GM19468 (cell line): ENCODE measurements around the gene SLC47A1.
"Not testable (repeated sequence)": the region's sequence is repeated elsewhere in the genome, so short reads cannot be mapped to it uniquely, and the experiment has no call there.

Source experiments
- ATAC-seq: cut with Tn5 transposase; IDR thresholded peaks from one replicate; pipeline ENCODE4 v1.9.1; 2021; ENCODE audit warnings: mild to moderate bottlenecking, moderate library complexity, moderate number of reproducible peaks; ENCODE audit not compliant: unreplicated experiment; ENCODE audit errors: extremely low read depth

The SLC47A1 gene

GRCh38 chr17:19533718-19534561 is at the start of gene SLC47A1:
Gene SLC47A1, plus strand, starts transcription at chr17:19533854. Its CDS starts 86 bp downstream, at chr17:19533940.
- no peak for ATAC-seq

- no peak for ATAC-seq
Observed at GRCh38 chr17:19485800-19486340, 47.8 kb upstream of the SLC47A1 start.

DNA sequence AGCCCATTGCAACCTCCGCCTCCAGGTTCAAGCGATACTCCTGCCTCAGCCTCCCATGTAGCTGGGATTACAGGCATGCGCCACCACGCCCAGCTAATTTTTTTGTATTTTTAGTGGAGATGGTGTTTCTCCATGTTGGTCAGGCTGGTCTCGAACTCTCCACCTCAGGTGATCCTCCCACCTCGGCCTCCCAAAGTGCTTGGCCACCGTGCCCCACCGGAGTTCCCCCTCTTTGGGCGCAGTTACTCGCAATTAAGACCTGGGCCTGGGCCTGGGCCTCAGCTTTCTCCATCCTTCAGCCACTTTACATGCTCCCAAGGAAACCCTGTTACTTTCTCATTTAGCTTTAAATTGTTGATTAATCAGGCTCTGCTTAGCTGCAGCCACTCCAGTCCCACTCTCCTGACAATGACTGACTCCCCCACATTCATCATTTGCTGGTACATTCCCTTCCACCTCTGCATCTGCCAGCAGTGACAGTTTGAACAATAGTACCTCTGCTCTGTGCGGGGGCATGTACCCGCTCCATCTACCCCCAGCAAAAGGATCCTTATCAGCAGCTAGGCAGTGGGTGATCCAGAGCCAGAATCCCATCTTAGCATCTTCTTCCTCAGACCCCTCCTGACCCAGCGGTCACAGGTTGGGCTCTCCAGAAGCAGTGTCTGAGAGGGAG is 47.2 kb upstream of the SLC47A1 start:
- ATAC-seq: no peak

DNA sequence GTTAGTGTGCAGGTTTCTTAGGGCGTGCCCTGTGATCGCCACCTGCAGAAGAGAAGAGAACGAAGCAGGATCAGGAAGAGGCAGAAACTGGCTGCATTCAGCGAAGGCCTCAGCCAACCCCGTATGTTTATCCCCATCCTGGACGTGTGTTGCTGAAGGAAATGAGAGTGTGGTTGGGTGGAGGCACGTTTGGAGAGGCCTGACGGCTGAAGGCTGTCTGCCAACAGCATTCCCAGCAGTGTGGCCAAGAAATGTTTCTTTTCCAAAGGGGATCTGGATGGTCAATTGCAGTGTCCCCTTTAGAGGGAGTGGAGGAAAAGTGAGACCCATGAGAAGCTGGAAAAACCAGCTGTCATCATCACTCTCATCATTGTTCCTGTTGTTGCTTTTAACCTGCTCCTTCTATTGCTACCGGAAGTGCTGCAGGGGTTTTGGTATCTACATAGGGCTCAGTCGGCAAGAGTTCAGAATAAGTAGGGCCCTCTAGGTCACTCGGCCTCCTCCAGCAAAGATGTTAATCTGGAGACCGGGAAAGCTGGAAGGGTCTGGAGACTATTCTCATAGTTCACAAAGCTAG is 46.5 kb upstream of the SLC47A1 start:
- ATAC-seq: no peak

GRCh38 chr17:19492141-19492540 is 41.5 kb upstream of the SLC47A1 start:
- ATAC-seq: no peak

- ATAC-seq: no peak
Observed at GRCh38 chr17:19494961-19495806, 38.5 kb upstream of the SLC47A1 start.

- no peak for ATAC-seq
Observed at GRCh38 chr17:19495828-19496528, 37.7 kb upstream of the SLC47A1 start.

- ATAC-seq: no peak
Observed at GRCh38 chr17:19497624-19498023, 36.0 kb upstream of the SLC47A1 start.

DNA sequence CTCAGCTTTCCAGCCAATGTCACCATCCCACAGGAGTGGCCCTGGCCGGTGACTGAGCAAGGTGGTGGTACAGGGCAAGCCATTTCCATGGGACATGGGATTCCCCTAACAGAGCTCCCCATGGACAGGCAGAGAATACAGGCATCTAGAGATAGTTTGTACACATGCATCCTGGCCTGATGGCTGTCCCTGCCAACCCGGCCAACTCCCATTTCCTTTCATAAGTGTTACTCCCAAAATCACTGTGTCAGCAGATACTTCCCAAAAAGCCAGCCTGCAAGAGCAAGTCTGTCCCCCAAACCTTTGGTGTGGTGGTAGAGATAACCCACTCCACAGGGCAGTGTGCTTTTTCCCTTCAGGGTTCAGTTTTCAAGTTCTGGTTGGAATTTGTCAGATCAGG is 32.4 kb upstream of the SLC47A1 start:
- ATAC-seq: no peak

GRCh38 chr17:19502517-19502916 is 31.1 kb upstream of the SLC47A1 start:
- no peak for ATAC-seq

DNA sequence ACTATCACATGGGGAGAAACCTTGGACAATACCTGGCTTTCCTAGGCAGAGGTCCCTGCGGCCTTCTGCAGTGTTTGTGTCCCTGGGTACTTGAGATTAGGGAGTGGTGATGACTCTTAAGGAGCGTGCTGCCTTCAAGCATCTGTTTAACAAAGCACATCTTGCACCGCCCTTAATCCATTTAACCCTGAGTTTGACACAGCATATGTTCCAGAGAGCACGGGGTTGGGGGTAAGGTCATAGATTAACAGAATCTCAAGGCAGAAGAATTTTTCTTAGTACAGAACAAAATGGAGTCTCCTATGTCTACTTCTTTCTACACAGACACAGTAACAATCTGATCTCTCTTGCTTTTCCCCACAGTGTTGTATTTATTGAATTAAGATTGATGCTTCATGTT is 28.1 kb upstream of the SLC47A1 start:
- not testable (repeated sequence) for ATAC-seq

- no peak for ATAC-seq
Observed at GRCh38 chr17:19507775-19508576, 25.7 kb upstream of the SLC47A1 start.

- no peak for ATAC-seq
Observed at GRCh38 chr17:19508577-19508867, 25.1 kb upstream of the SLC47A1 start.

GRCh38 chr17:19509281-19509852 is 24.3 kb upstream of the SLC47A1 start:
- ATAC-seq: not testable (repeated sequence)

- no peak for ATAC-seq
Observed at GRCh38 chr17:19510903-19511302, 22.8 kb upstream of the SLC47A1 start.

GRCh38 chr17:19513897-19514488 is 19.7 kb upstream of the SLC47A1 start:
- no peak for ATAC-seq

GRCh38 chr17:19517699-19518098 is 16.0 kb upstream of the SLC47A1 start:
- ATAC-seq: no peak
